H1 (cell line): ENCODE data around the gene CACNB4. TPM values are rescaled to one million over a fixed set of nuclear protein-coding genes. Genes with fewer than 3 reads are reported as not detected.

Source experiments
- ASH2L ChIP-seq: fragments of 200-600, 300-600 bp; sonication (generic); IDR thresholded peaks from one replicate; pipeline ENCODE4 v1.7.1; 2017; ENCODE audit warnings: low read length
- EGR1 ChIP-seq: IDR thresholded peaks from 2 replicates; pipeline ENCODE4 v1.6.1; 2011; ENCODE audit warnings: low read depth, low read length, borderline replicate concordance
- SIN3A ChIP-seq, 2 experiments: IDR thresholded peaks in 1 of 2; conservative IDR thresholded peaks in 1 of 2; 2 replicates each; pipeline ENCODE4 v1.6.1; 2011 to 2012; ENCODE audit warnings: low read length in 2 of 2, improper control_type of control experiment in 1 of 2, low read depth in 1 of 2, mild to moderate bottlenecking in 1 of 2
- SP4 ChIP-seq: IDR thresholded peaks from 2 replicates; pipeline ENCODE4 v1.6.1; 2012; ENCODE audit warnings: low read length, inconsistent platforms
- polyA plus RNA-seq, 7 experiments: library from polyadenylated mRNA; depleted of rRNA in 3 of 7; stranded (reverse) in 5 of 7; unstranded in 2 of 7; fragments of >200 nt in 5 of 7; fragments of 200-250 nt in 2 of 7; gene quantifications; 1 replicate in 5 of 7; 2 replicates in 1 of 7; 4 replicates in 1 of 7; pipeline versions ENCODE4 v1.2.1 to v1.2.3, GENCODE V29; 2011 to 2013; ENCODE audit warnings: missing spikeins in 2 of 7, mixed read lengths in 2 of 7
- total RNA-seq: library from RNA; stranded (reverse); fragmentation: NEBNext Ultra II Directional; extraction: Animal tissue kit (Norgen Biotek cat#: 25700); gene quantifications from 2 replicates; pipeline ENCODE4 v1.2.1, GENCODE V29; 2021

Gene CACNB4
- total and polyA plus RNA-seq, 2 of the 8 experiments (the other 6 are each of a cell fraction or from before 2014, with no cell fraction given) = 2.0 to 4.0 TPM

GRCh38 chr2:151869291-151869690 is 229.6 kb downstream of the CACNB4 start (continued):
- TF ChIP-seq SP4 (no peak), SIN3A (conservative IDR thresholded peaks at IDR 0.05 in 1 of 2, IDR thresholded peaks at IDR 0.05 in 1 of 2; ENCODE audit: low read depth in 1 of 2, low read length in 2 of 2) (no peak), ASH2L (no peak), EGR1 (no peak)
